Measurements from ENCODE around the gene GRM4. TPM values are rescaled to one million over a fixed set of nuclear protein-coding genes. Genes with fewer than 3 reads are reported as not detected.

GRM4 gene
- total RNA-seq, 4 donors from 2014 or later, result not detected

DNA sequence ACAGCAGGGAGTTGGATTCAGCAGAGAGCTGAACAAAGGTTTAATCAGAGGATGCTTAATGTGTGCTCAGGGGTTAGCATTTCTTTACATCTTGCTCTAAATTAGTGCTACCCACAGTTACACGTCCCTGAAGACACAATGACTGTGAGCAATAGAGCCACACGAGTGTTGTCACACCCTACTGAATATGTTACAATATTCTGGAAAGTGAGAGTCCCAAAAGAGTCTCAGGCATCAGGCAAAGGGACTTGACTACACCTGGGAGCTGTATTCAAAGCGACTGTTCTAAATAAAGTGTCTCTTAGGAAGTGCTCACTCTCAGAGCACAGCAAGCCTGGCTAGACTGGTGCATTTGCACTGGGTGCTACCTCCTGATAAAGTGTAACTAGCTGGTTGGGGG lies 108.7 kb downstream of the GRM4 start:
- no peak for DNase-seq
- Histone ChIP-seq H3K27ac (no peak overlapping the region), H3K4me1 (no peaks in the 10 kb centered on the region), H3K27me3 (no peaks in the 10 kb centered on the region), H3K36me3 (no peaks in the 10 kb centered on the region), H3K9me3 (no peaks in the 10 kb centered on the region), H3K4me3 (no peak overlapping the region)
- TF ChIP-seq POLR2A (IDR thresholded peaks at IDR 0.05), result no peak
- TF ChIP-seq, protein P1, sequence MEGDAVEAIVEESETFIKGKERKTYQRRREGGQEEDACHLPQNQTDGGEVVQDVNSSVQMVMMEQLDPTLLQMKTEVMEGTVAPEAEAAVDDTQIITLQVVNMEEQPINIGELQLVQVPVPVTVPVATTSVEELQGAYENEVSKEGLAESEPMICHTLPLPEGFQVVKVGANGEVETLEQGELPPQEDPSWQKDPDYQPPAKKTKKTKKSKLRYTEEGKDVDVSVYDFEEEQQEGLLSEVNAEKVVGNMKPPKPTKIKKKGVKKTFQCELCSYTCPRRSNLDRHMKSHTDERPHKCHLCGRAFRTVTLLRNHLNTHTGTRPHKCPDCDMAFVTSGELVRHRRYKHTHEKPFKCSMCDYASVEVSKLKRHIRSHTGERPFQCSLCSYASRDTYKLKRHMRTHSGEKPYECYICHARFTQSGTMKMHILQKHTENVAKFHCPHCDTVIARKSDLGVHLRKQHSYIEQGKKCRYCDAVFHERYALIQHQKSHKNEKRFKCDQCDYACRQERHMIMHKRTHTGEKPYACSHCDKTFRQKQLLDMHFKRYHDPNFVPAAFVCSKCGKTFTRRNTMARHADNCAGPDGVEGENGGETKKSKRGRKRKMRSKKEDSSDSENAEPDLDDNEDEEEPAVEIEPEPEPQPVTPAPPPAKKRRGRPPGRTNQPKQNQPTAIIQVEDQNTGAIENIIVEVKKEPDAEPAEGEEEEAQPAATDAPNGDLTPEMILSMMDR (IDR thresholded peaks at IDR 0.05), result no peak

GRCh38 chr6:34036357-34037069 lies 109.4 kb downstream of the GRM4 start:
- Histone ChIP-seq H3K4me3 (no peak overlapping the region), H3K9me3 (no peaks in the 10 kb centered on the region), H3K36me3 (no peaks in the 10 kb centered on the region), H3K27ac (no peak overlapping the region), H3K27me3 (no peaks in the 10 kb centered on the region), H3K4me1 (no peaks in the 10 kb centered on the region)
- TF ChIP-seq, protein P1 (IDR thresholded peaks at IDR 0.05), result no peak
- no peak for TF ChIP-seq POLR2A (IDR thresholded peaks at IDR 0.05)
- DNase-seq, result no peak

DNA sequence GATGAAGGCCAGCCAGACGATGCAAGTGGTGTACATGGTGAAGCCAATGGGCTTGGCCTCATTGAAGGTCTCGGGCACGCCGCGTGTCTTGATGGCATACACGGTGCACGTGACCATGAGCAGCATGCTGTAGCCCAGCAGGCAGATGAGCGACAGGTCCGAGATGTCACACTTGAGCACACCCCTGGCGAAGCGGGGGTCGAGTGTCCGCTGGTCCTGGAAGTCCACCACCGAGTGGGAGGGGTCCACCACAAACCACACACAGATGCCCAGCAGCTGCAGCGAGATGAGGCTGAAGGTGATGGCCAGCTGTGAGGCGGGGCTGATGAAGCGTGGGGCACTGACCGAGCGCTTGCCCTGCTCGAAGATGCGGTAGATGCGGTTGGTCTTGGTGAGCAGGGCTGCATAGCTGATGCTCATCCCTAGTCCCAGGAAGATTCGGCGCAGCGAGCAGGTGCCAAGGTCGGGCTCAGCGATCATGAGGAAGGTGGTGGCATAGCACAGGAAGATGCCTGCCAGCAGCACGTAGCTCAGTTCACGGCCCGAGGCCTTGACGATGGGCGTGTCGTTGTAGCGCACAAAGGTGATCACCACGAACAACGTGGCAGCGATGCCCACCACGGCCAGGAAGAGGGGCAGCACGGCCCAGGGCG lies 110.1 kb downstream of the GRM4 start:
- H3K4me1 ChIP-seq, result no peaks in the 10 kb centered on the region

DNA sequence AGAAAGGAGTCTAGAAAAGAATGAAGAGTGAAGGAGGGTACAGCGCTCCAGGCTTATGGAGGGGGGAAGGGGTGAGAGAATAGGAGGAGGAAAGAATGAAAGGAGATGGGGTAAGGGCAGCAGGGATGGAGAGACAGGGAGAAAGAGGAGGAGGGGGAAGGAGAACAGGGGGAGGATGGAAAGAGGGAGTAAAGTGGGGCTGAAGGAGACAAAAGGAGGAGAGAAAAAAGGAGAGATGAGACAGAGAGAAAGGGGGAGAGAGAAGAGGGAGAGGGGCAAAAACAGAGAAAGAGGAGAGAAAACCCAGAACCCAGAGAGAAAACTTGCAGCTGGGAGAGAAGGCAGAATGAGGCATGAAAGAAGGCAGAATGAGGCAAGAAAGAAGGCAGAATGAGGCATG lies 110.7 kb downstream of the GRM4 start:
- Histone ChIP-seq H3K4me1 (no peaks in the 10 kb centered on the region), H3K27ac (no peak overlapping the region), H3K4me3 (no peak overlapping the region), H3K36me3 (no peaks in the 10 kb centered on the region), H3K27me3 (no peaks in the 10 kb centered on the region), H3K9me3 (no peaks in the 10 kb centered on the region)
- TF ChIP-seq, protein P1 (IDR thresholded peaks at IDR 0.05), result no peak
- no peak for TF ChIP-seq POLR2A (IDR thresholded peaks at IDR 0.05)
- no peak for DNase-seq

More for the DNA sequence above, 110.1 kb downstream of the GRM4 start:
- no peak overlapping the region for H3K27ac ChIP-seq
- no peaks in the 10 kb centered on the region for H3K27me3 ChIP-seq
- no peak for TF ChIP-seq POLR2A (IDR thresholded peaks at IDR 0.05)
- TF ChIP-seq, protein P1 (IDR thresholded peaks at IDR 0.05), result no peak
- H3K4me3 ChIP-seq, result no peak overlapping the region
- H3K9me3 ChIP-seq, result no peaks in the 10 kb centered on the region
- no peak for DNase-seq
- H3K36me3 ChIP-seq, result no peaks in the 10 kb centered on the region

DNA sequence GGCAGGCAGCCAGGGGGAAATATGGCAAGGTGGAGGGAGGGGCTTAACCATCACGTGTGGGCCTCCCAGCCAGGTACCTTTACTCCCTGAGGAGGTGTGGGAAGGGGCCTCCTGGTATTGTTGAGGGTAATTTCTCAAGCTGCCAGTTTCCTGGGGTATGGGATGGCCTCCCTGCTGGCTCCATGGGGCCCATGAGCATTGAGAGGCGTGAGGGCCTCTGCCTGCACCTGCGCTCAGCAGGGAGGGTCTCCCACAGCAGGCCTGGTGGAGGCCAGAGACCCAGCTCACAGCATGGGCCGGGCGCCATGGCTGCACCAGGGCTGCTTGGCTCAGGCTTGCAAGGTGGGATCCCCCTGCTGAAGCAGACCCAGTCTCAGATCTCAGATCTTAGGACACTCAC lies 113.0 kb downstream of the GRM4 start:
- DNase-seq, result no peak
- H3K27me3 ChIP-seq, result no peaks in the 10 kb centered on the region
- H3K4me3 ChIP-seq, result no peak overlapping the region
- H3K36me3 ChIP-seq, result no peaks in the 10 kb centered on the region
- no peak for TF ChIP-seq POLR2A (IDR thresholded peaks at IDR 0.05)
- TF ChIP-seq, protein P1 (IDR thresholded peaks at IDR 0.05), result no peak
- H3K9me3 ChIP-seq, result no peaks in the 10 kb centered on the region
- H3K27ac ChIP-seq, result no peak overlapping the region
- H3K4me1 ChIP-seq, result no peaks in the 10 kb centered on the region

Measured in Peyer's patch (tissue), 4 donors.